ENCODE results near the gene GALK1. TPM values are rescaled to one million over a fixed set of nuclear protein-coding genes. Genes with fewer than 3 reads are reported as not detected.

GALK1 gene
- total and polyA plus RNA-seq, 2 of the 13 experiments (the other 11 are each of a cell fraction or from before 2014, with no cell fraction given) = 59.9 to 93.6 TPM

DNA sequence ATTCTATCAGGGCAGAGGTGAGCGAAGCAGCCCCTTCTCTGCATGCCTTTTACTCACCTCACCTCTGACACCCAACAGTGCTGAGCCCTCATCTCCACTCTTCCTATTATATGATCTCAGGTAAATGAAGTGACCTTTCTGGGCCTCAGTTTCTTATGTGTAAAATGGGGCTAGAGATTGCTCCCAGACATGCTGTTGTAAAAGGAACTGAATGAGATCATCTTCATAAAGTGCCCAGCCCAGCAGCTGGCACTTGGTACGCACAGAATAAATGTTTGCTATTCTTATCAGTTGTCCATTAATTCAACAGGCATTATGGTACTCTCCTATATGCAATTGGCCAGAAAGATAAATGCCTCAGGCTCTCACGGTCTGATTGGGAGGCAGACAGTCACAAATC is 4.5 kb upstream of the GALK1 start:
- Histone ChIP-seq H2AFZ (ENCODE audit: low read length) (no peak overlapping the region), H3K36me3 (replicated peaks in 1 of 2; ENCODE audit: control insufficient read depth in 1 of 2, insufficient read depth in 2 of 2, low read length in 2 of 2) (no peaks in the 10 kb centered on the region), H3K27ac (ENCODE audit: extremely low read length, insufficient read depth, low read length) (no peak overlapping the region), H3K4me1 (ENCODE audit: insufficient read depth, low read length) (peaks cover 67% of the 10 kb centered on the region), H3K4me2 (ENCODE audit: low read depth, low read length) (no peak overlapping the region), H3K9me3 (ENCODE audit: low read length) (no peaks in the 10 kb centered on the region), H3K4me3 (replicated peaks in 1 of 3; ENCODE audit: insufficient read depth in 1 of 3, low read depth in 2 of 3, low read length in 3 of 3) (no peak overlapping the region), H4K20me1 (ENCODE audit: insufficient read depth, low read length) (no peaks in the 10 kb centered on the region), H3K79me2 (ENCODE audit: insufficient read depth, low read length) (no peaks in the 10 kb centered on the region), H3K27me3 (ENCODE audit: control insufficient read depth in 1 of 2, insufficient read depth in 2 of 2, low read length in 2 of 2) (no peaks in the 10 kb centered on the region), H3K9ac (ENCODE audit: insufficient read depth, low read depth, low read length) (no peak overlapping the region)
- POLR2A ChIA-PET = interaction anchor here (0.9 to 13.1 kb wide), 4 partner anchors 7 to 16 kb away, joined by 3 to 390 read pairs (median 39); partner anchors contain the start of gene GALK1
- in situ Hi-C loops (cut with HindIII; ENCODE audit: extremely low pct_ligation_motif_present, low pct_unique_long_range_greater_than_20kb) = no loop called here
- FAIRE-seq (no peak), DNase-seq (ENCODE audit: low spot score) (no peak), ATAC-seq (no peak)
- no TSS peak for BruUV-seq (replicated peaks)
- TF ChIP-seq, protein P1, sequence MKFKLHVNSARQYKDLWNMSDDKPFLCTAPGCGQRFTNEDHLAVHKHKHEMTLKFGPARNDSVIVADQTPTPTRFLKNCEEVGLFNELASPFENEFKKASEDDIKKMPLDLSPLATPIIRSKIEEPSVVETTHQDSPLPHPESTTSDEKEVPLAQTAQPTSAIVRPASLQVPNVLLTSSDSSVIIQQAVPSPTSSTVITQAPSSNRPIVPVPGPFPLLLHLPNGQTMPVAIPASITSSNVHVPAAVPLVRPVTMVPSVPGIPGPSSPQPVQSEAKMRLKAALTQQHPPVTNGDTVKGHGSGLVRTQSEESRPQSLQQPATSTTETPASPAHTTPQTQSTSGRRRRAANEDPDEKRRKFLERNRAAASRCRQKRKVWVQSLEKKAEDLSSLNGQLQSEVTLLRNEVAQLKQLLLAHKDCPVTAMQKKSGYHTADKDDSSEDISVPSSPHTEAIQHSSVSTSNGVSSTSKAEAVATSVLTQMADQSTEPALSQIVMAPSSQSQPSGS (CRISPR knock-in tag; IDR thresholded peaks at IDR 0.05) = no peak
- TF ChIP-seq, protein P2, sequence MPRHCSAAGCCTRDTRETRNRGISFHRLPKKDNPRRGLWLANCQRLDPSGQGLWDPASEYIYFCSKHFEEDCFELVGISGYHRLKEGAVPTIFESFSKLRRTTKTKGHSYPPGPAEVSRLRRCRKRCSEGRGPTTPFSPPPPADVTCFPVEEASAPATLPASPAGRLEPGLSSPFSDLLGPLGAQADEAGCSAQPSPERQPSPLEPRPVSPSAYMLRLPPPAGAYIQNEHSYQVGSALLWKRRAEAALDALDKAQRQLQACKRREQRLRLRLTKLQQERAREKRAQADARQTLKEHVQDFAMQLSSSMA (CRISPR knock-in tag; IDR thresholded peaks at IDR 0.05) = no peak
- TF ChIP-seq ZNF629 (CRISPR knock-in tag; conservative IDR thresholded peaks at IDR 0.05) = peak; percentile 62; the same call in 1 of the 2 replicates
- intact Hi-C loops (cut with micrococcal nuclease; ENCODE audit: unreplicated experiment) = no loop called here
- CTCF ChIA-PET (ENCODE audit: low intra/inter-chr PET ratio, low total read pairs) = no interaction called here
- WGBS (ENCODE audit: low lambda C conversion rate) = 30% methylated on average over 3 of the region's 3 CpGs

DNA sequence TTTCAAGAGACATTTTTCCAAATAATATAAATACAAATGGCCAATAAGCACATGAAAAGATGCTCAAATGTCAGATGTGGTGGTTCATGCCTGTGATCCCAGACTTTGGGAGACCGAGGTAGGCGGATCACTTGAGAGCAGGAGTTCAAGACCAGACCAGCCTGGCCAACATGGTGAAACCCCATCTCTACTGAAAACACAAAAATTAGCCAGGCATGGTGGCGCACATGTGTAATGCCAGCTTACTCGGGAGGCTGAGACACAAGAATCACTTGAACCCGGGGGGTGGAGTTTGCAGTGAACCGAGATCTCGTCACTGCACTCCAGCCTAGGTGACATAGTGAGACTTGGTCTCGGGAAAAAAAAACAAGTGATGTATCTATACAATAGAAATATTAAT is 2.9 kb upstream of the GALK1 start:
- WGBS (ENCODE audit: low lambda C conversion rate) = 77% methylated on average over 8 of the region's 8 CpGs
- TF ChIP-seq ISX (CRISPR knock-in tag; conservative IDR thresholded peaks at IDR 0.05) (no peak), KLF12 (CRISPR knock-in tag; IDR thresholded peaks at IDR 0.05; ENCODE audit: borderline replicate concordance) (no peak), KDM5A (IDR thresholded peaks at IDR 0.05; ENCODE audit: borderline replicate concordance, low read length) (no peak), MEF2D (CRISPR knock-in tag; IDR thresholded peaks at IDR 0.05) (no peak), GABPA (IDR thresholded peaks at IDR 0.05; ENCODE audit: low read depth, low read length) (no peak), GABPA (CRISPR knock-in tag; IDR thresholded peaks at IDR 0.05; ENCODE audit: low read depth) (no peak), ZKSCAN1 (IDR thresholded peaks at IDR 0.05; ENCODE audit: low read length) (no peak), TAF1 (CRISPR knock-in tag; IDR thresholded peaks at IDR 0.05) (no peak), ZNF33B (CRISPR knock-in tag; IDR thresholded peaks at IDR 0.05) (no peak), MAF1 (CRISPR knock-in tag; IDR thresholded peaks at IDR 0.05; ENCODE audit: borderline replicate concordance) (no peak), KDM4B (CRISPR knock-in tag; IDR thresholded peaks at IDR 0.05) (no peak), CC2D1A (CRISPR knock-in tag; IDR thresholded peaks at IDR 0.05) (no peak), ZBTB8A (CRISPR knock-in tag; IDR thresholded peaks at IDR 0.05; ENCODE audit: borderline replicate concordance, low read depth) (no peak), ZNF331 (CRISPR knock-in tag; IDR thresholded peaks at IDR 0.05) (no peak), ZBTB42 (CRISPR knock-in tag; IDR thresholded peaks at IDR 0.05) (no peak)
- TF ChIP-seq, protein P3, sequence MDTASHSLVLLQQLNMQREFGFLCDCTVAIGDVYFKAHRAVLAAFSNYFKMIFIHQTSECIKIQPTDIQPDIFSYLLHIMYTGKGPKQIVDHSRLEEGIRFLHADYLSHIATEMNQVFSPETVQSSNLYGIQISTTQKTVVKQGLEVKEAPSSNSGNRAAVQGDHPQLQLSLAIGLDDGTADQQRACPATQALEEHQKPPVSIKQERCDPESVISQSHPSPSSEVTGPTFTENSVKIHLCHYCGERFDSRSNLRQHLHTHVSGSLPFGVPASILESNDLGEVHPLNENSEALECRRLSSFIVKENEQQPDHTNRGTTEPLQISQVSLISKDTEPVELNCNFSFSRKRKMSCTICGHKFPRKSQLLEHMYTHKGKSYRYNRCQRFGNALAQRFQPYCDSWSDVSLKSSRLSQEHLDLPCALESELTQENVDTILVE (CRISPR knock-in tag; IDR thresholded peaks at IDR 0.05) = no peak

More for the DNA sequence above, 2.9 kb upstream of the GALK1 start:
- no peak overlapping the region for H3K4me2 ChIP-seq (ENCODE audit: low read depth, low read length)
- H3K27me3 ChIP-seq (ENCODE audit: control insufficient read depth in 1 of 2, insufficient read depth in 2 of 2, low read length in 2 of 2) = no peaks in the 10 kb centered on the region
- no peak for ATAC-seq
- in situ Hi-C loops (cut with HindIII; ENCODE audit: extremely low pct_ligation_motif_present, low pct_unique_long_range_greater_than_20kb) (no loop called here), intact Hi-C loops (cut with micrococcal nuclease; ENCODE audit: unreplicated experiment) (no loop called here)
- no peaks in the 10 kb centered on the region for H3K79me2 ChIP-seq (ENCODE audit: insufficient read depth, low read length)
- ChIA-PET POLR2A (interaction anchor here (5.2 kb wide), 1 partner anchor 12 kb away, joined by 71 read pairs; a partner anchor contains a TSS), CTCF (ENCODE audit: low intra/inter-chr PET ratio, low total read pairs) (interaction anchor here (1.1 kb wide), 1 partner anchor 20 kb away, joined by 3 read pairs; no protein-coding TSS in a partner anchor)
- BruUV-seq (replicated peaks) = no TSS peak
- H3K4me1 ChIP-seq (ENCODE audit: insufficient read depth, low read length) = peaks cover 67% of the 10 kb centered on the region
- no peaks in the 10 kb centered on the region for H3K9me3 ChIP-seq (ENCODE audit: low read length)
- no peaks in the 10 kb centered on the region for H4K20me1 ChIP-seq (ENCODE audit: insufficient read depth, low read length)
- no peak overlapping the region for H2AFZ ChIP-seq (ENCODE audit: low read length)
- no peaks in the 10 kb centered on the region for H3K36me3 ChIP-seq (replicated peaks in 1 of 2; ENCODE audit: control insufficient read depth in 1 of 2, insufficient read depth in 2 of 2, low read length in 2 of 2)
- no peak overlapping the region for H3K4me3 ChIP-seq (replicated peaks in 1 of 3; ENCODE audit: insufficient read depth in 1 of 3, low read depth in 2 of 3, low read length in 3 of 3)
- no peak for DNase-seq (ENCODE audit: low spot score)
- H3K27ac ChIP-seq (ENCODE audit: extremely low read length, insufficient read depth, low read length) = no peak overlapping the region
- no peak overlapping the region for H3K9ac ChIP-seq (ENCODE audit: insufficient read depth, low read depth, low read length)
- FAIRE-seq = no peak

Data from HepG2 (cell line).